Adrenal gland (tissue), 12 donors: ENCODE data around the gene IQGAP2. TPM values are rescaled to one million over a fixed set of nuclear protein-coding genes. Genes with fewer than 3 reads are reported as not detected.

Experiments
- DNase-seq, 7 donors: peaks; one replicate each; pipeline ENCODE4 v3.0.0-alpha.2; 2019 to 2020
- H3K27ac ChIP-seq, 5 donors: fragments of 200-600 bp; sonication (generic) in 4 of 5; 1 replicate in 3 of 5; 2 replicates in 2 of 5; pipeline versions ENCODE4 v1.5.1 to v1.8.0; 2016 to 2020; ENCODE audit warnings: mild to moderate bottlenecking in 1 of 5
- H3K27me3 ChIP-seq: fragments of 200-600 bp; 2 replicates; pipeline ENCODE4 v1.8.0; 2021
- H3K36me3 ChIP-seq, 2 donors: fragments of 200-600 bp; replicated peaks in 1 of 2; 1 replicate in 1 of 2; 2 replicates in 1 of 2; pipeline versions ENCODE4 v1.5.1 to v1.8.0; 2018 to 2022
- H3K4me1 ChIP-seq, 2 donors: fragments of 200-600 bp; replicated peaks in 1 of 2; 1 replicate in 1 of 2; 2 replicates in 1 of 2; pipeline versions ENCODE4 v1.5.1 to v1.8.0; 2018 to 2021
- H3K4me3 ChIP-seq, 4 donors: fragments of 200-600 bp; sonication (generic) in 3 of 4; one replicate each; pipeline ENCODE4 v1.5.1; 2016 to 2018
- H3K9me3 ChIP-seq, 3 donors: fragments of 200-600 bp; sonication (generic) in 1 of 3; replicated peaks in 1 of 3; 1 replicate in 2 of 3; 2 replicates in 1 of 3; pipeline versions ENCODE4 v1.5.1 to v1.8.0; 2016 to 2021
- POLR2A ChIP-seq, 2 donors: fragments of 450-650 bp; IDR thresholded peaks; one replicate each; pipeline ENCODE4 v1.6.1; 2017; ENCODE audit warnings: antibody characterized with exemption in 2 of 2, mild to moderate bottlenecking in 2 of 2, moderate library complexity in 1 of 2
- WGBS, 4 donors: extraction: QIAGEN DNeasy Blood & Tissue Kit in 2 of 4; methylation state at CpG; one replicate each; pipeline versions ENCODE4 v1.1.5 to v1.1.7; 2013 to 2017; 5-methylcytosine and 5-hydroxymethylcytosine counted together
- intact Hi-C, 2 donors: fragments of 100-400 bp; cut with DNase I; formaldehyde crosslinking; loops; one replicate each; pipeline versions ENCODE4 v1.14.1 to v1.15.0; 2022 to 2023
- polyA plus RNA-seq, 3 donors: library from polyadenylated mRNA; stranded (reverse); fragments of 200-250 nt in 2 of 3; fragments of 350-450 nt in 1 of 3; fragmentation: Illumina TruSeq in 1 of 3; extraction: RNeasy Lipid Tissue Mini Kit (QIAGEN cat#74804) in 1 of 3; gene quantifications; one replicate each; pipeline ENCODE4 v1.2.3, GENCODE V29; 2013 to 2014
- total RNA-seq, 9 donors: library from RNA; depleted of rRNA in 4 of 9; stranded (reverse); fragments of >200 nt in 4 of 9; fragments of 120-200 nt in 1 of 9; fragmentation: NEBNext Ultra II Directional in 1 of 9; extraction: Animal tissue kit (Norgen Biotek cat#: 25700) in 1 of 9; gene quantifications; one replicate each; pipeline versions ENCODE4 v1.1.0 to v1.2.4, GENCODE V29; 2013 to 2023
- TF ChIP-seq, protein P1 (sequence below), 6 experiments: fragments of 450-650 bp in 4 of 6; fragments of 200-600 bp in 2 of 6; sonication (generic) in 1 of 6; IDR thresholded peaks; 1 replicate in 5 of 6; 2 replicates in 1 of 6; pipeline versions ENCODE4 v1.5.1 to v1.8.0; 2016 to 2021; ENCODE audit warnings: antibody characterized with exemption in 6 of 6, mild to moderate bottlenecking in 2 of 6, moderate library complexity in 1 of 6
- donor health status: healthy with polysubstance abuse.
- donor health status: Bipolar disorder and iron deficiency.
- donor health status: DM: yes; HTN: yes; CAD: no.
- donor health status: DM: no; HTN: no; CAD: no.
- donor health status: DM: no; HTN: no; CAD: no.
- donor health status: DM: yes; HTN: yes; CAD: no.

Gene IQGAP2
- total and polyA plus RNA-seq, 12 donors: 14.9 to 77.3 (median 36.1) TPM

DNA sequence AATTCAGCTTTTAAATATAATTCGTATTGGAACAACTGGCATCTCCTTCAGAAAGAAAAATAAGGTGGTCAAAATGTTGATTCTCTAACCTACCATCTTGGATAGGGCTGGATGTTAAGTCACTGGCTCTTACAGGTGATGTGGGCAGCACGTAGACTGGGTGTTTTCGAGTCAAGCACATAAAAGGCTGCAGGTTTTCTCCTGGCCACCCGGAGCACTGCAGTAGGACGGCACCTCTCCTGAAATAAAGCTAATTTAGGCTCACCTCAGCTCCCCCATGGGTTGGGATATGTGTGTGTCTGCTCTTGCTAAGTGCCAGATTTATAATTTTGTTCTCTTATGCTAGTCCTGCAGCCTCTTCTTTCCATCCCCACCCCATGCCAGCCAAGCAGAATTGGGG is 80.3 kb downstream of the IQGAP2 start:
- Histone ChIP-seq H3K27ac (no peak overlapping the region), H3K27me3 (no peaks in the 10 kb centered on the region), H3K9me3 (no peaks in the 10 kb centered on the region), H3K4me3 (no peak overlapping the region), H3K36me3 (no peaks in the 10 kb centered on the region), H3K4me1 (peaks cover 0 to 4% of the 10 kb centered on the region in 2 donors)
- no peak for TF ChIP-seq POLR2A (IDR thresholded peaks at IDR 0.05)
- TF ChIP-seq, protein P1, sequence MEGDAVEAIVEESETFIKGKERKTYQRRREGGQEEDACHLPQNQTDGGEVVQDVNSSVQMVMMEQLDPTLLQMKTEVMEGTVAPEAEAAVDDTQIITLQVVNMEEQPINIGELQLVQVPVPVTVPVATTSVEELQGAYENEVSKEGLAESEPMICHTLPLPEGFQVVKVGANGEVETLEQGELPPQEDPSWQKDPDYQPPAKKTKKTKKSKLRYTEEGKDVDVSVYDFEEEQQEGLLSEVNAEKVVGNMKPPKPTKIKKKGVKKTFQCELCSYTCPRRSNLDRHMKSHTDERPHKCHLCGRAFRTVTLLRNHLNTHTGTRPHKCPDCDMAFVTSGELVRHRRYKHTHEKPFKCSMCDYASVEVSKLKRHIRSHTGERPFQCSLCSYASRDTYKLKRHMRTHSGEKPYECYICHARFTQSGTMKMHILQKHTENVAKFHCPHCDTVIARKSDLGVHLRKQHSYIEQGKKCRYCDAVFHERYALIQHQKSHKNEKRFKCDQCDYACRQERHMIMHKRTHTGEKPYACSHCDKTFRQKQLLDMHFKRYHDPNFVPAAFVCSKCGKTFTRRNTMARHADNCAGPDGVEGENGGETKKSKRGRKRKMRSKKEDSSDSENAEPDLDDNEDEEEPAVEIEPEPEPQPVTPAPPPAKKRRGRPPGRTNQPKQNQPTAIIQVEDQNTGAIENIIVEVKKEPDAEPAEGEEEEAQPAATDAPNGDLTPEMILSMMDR (IDR thresholded peaks at IDR 0.05): no peak
- DNase-seq: no peak
- WGBS, 4 donors: 84 to 93% (median 87%) methylated on average over 5 of the region's 5 CpGs
- intact Hi-C loops: no loop called here

DNA sequence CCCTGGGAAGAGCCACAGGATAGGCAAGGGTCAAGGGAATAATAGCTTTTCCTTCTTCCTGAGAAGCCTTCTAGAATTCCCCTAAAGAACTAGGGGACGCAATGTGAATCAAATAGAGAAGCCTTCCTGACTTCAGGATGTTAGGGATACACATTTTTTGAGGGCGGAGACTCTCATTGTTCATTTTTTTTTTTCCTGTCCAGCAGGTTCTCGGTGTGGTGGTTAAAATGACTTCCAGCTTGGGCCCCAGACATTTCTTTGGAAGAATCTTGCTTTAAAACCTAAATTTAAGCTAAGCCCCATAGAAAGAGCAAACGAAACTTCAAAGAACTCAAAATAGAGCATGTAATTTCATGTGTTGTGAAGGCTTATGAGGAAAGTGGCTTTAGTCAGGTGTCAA is 80.8 kb downstream of the IQGAP2 start:
- 86 to 92% (median 89%) methylated on average over 4 of the region's 4 CpGs for WGBS, 4 donors
- Histone ChIP-seq H3K27ac (no peak overlapping the region), H3K27me3 (no peaks in the 10 kb centered on the region), H3K4me3 (no peak overlapping the region), H3K36me3 (no peaks in the 10 kb centered on the region), H3K9me3 (no peaks in the 10 kb centered on the region), H3K4me1 (peaks cover 0 to 4% of the 10 kb centered on the region in 2 donors)
- DNase-seq: no peak
- intact Hi-C loops: no loop called here
- TF ChIP-seq, protein P1 (IDR thresholded peaks at IDR 0.05): no peak
- no peak for TF ChIP-seq POLR2A (IDR thresholded peaks at IDR 0.05)

DNA sequence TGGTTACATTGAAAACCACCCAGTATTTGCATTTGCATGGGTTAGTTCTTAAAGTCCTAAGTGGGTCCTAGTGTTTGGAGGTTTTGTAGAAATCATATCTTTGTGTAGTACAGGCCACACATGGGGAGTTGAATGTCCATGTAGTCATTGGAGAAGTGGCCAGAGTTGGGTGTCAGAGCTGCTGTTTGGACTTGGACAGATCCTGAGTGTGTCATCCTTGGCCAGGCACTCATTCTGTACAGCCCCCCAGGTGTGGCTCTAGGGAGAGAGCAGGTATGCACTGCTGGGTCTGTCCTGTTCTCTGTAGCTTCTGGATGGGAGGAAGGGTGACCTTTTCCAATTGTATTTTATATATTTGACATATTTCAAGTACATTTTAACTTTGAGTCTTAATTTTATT is 82.4 kb downstream of the IQGAP2 start:
- no peak overlapping the region for H3K4me3 ChIP-seq
- TF ChIP-seq, protein P1 (IDR thresholded peaks at IDR 0.05): no peak
- no peak for TF ChIP-seq POLR2A (IDR thresholded peaks at IDR 0.05)
- H3K27ac ChIP-seq: no peak overlapping the region
- H3K27me3 ChIP-seq: no peaks in the 10 kb centered on the region
- H3K4me1 ChIP-seq: peaks cover 4 to 6% of the 10 kb centered on the region in 2 donors
- DNase-seq: no peak
- intact Hi-C loops: no loop called here
- no peaks in the 10 kb centered on the region for H3K36me3 ChIP-seq
- H3K9me3 ChIP-seq: no peaks in the 10 kb centered on the region

DNA sequence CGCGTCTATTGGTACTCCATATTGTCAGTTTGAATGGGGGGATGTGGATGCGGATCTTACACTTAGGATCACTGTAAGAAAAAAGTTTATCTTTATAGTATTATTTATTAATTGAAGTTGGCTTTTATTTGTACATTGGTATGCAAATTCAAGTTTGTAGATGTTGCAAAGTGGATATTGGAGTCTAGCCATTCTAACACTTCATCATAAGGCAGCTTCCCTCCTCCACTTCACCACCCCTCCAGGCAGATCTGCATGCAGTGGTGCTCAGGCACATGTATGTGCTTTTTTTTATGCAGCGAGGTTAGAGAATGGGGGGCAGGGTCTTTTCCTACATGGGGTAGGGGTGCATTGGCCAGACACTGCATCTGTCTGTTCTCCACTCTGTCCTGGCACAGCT is 84.3 kb downstream of the IQGAP2 start:
- 90 to 98% (median 95%) methylated on average over 4 of the region's 4 CpGs for WGBS, 4 donors
- Histone ChIP-seq H3K27ac (no peak overlapping the region), H3K36me3 (no peaks in the 10 kb centered on the region), H3K4me1 (peaks cover 4 to 6% of the 10 kb centered on the region in 2 donors), H3K9me3 (no peaks in the 10 kb centered on the region), H3K27me3 (no peaks in the 10 kb centered on the region), H3K4me3 (no peak overlapping the region)
- intact Hi-C loops: no loop called here
- TF ChIP-seq, protein P1 (IDR thresholded peaks at IDR 0.05): no peak
- TF ChIP-seq POLR2A (IDR thresholded peaks at IDR 0.05): no peak
- no peak for DNase-seq
